NB4 (cell line): ENCODE measurements around the gene GPR34.

Experiments
- DNase-seq: peaks from one replicate; pipeline ENCODE4 v3.0.0; 2010; ENCODE audit warnings: low read depth
- H3K4me3 ChIP-seq: one replicate; pipeline ENCODE4 v1.5.1; 2011; ENCODE audit warnings: mild to moderate bottlenecking, low read depth, low read length, moderate library complexity
- CTCF ChIP-seq: IDR thresholded peaks from one replicate; pipeline ENCODE4 v1.5.1; 2012; ENCODE audit warnings: low read depth, low read length
- MAX ChIP-seq: IDR thresholded peaks from 2 replicates; pipeline ENCODE4 v1.6.1; 2011; ENCODE audit warnings: low read depth, low read length
- MYC ChIP-seq: IDR thresholded peaks from 2 replicates; pipeline ENCODE4 v1.6.1; 2011; ENCODE audit warnings: low read depth, low read length
- POLR2A ChIP-seq: IDR thresholded peaks from 2 replicates; pipeline ENCODE4 v1.6.1; 2011; ENCODE audit warnings: mild to moderate bottlenecking; ENCODE audit not compliant: insufficient read length; ENCODE audit errors: extremely low read depth

Gene GPR34

GRCh38 chrX:41664375-41664901, 24.3 kb upstream of the GPR34 start:
- no peak overlapping the region for H3K4me3 ChIP-seq
- no peak for TF ChIP-seq MAX
- no peak for DNase-seq

GRCh38 chrX:41664908-41665307, 23.9 kb upstream of the GPR34 start:
- H3K4me3 ChIP-seq = no peak overlapping the region
- TF ChIP-seq CTCF (no peak), MYC (no peak), MAX (no peak), POLR2A (no peak)
- no peak for DNase-seq

- no peak for DNase-seq
- TF ChIP-seq POLR2A (no peak), MAX (no peak), CTCF (no peak), MYC (no peak)
- no peak overlapping the region for H3K4me3 ChIP-seq
These were observed 23.1 kb upstream of the GPR34 start for GRCh38 chrX:41665686-41666085.

GRCh38 chrX:41666251-41666650, 22.5 kb upstream of the GPR34 start:
- DNase-seq = peak; percentile 41
- TF ChIP-seq CTCF (no peak), MYC (no peak), MAX (no peak), POLR2A (no peak)

GRCh38 chrX:41667631-41668030, 21.1 kb upstream of the GPR34 start:
- TF ChIP-seq POLR2A = no peak
- TF ChIP-seq MYC = no peak
- TF ChIP-seq CTCF = no peak
- TF ChIP-seq MAX = no peak
- H3K4me3 ChIP-seq = no peak overlapping the region
- DNase-seq = no peak

More at GRCh38 chrX:41666251-41666650, 22.5 kb upstream of the GPR34 start:
- no peak overlapping the region for H3K4me3 ChIP-seq

GRCh38 chrX:41670112-41670511, 18.7 kb upstream of the GPR34 start:
- DNase-seq = no peak
- TF ChIP-seq MAX (no peak), CTCF (no peak), MYC (no peak)
- no peak overlapping the region for H3K4me3 ChIP-seq
